Activated naive CD8-positive, alpha-beta T cell (primary cell): Measurements from ENCODE around the gene SLC35G3.
A peak's percentile ranks its signal among the peaks of the same experiment; 100 is the strongest.
"Not testable (repeated sequence)": the region's sequence is repeated elsewhere in the genome, so short reads cannot be mapped to it uniquely, and the experiment has no call there.

Experiments used
- H3K27ac Mint-ChIP-seq: one replicate; pipeline ENCODE4 v1.8.0; 2021; ENCODE audit warnings: mixed read lengths
- H3K27me3 Mint-ChIP-seq: one replicate; pipeline ENCODE4 v1.8.0; 2021; ENCODE audit warnings: mixed read lengths
- H3K36me3 Mint-ChIP-seq: one replicate; pipeline ENCODE4 v1.8.0; 2021; ENCODE audit warnings: mixed read lengths
- H3K4me1 Mint-ChIP-seq: one replicate; pipeline ENCODE4 v1.8.0; 2021; ENCODE audit warnings: low read depth, mixed read lengths
- H3K4me3 Mint-ChIP-seq: one replicate; pipeline ENCODE4 v1.8.0; 2021; ENCODE audit warnings: mild to moderate bottlenecking, mixed read lengths
- H3K9me3 Mint-ChIP-seq: one replicate; pipeline ENCODE4 v1.8.0; 2021; ENCODE audit warnings: low read depth, mixed read lengths

SLC35G3 gene

GRCh38 chr17:35185849-35186248 is 8.3 kb downstream of the SLC35G3 start:
- Mint-ChIP-seq H3K36me3 (peaks cover 2% of the 10 kb centered on the region), H3K4me1 (peaks cover 77% of the 10 kb centered on the region), H3K27me3 (no peaks in the 10 kb centered on the region), H3K4me3 (no peak overlapping the region), H3K27ac (no peak overlapping the region), H3K9me3 (no peaks in the 10 kb centered on the region)

GRCh38 chr17:35184274-35184673 is 9.9 kb downstream of the SLC35G3 start:
- H3K9me3 Mint-ChIP-seq = no peaks in the 10 kb centered on the region
- no peak overlapping the region for H3K4me3 Mint-ChIP-seq
- H3K36me3 Mint-ChIP-seq = peaks cover 2% of the 10 kb centered on the region
- no peak overlapping the region for H3K27ac Mint-ChIP-seq
- no peaks in the 10 kb centered on the region for H3K27me3 Mint-ChIP-seq
- H3K4me1 Mint-ChIP-seq = peaks cover 64% of the 10 kb centered on the region

GRCh38 chr17:35183332-35183731 is 10.9 kb downstream of the SLC35G3 start:
- Mint-ChIP-seq H3K4me3 (no peak overlapping the region), H3K27ac (no peak overlapping the region), H3K27me3 (no peaks in the 10 kb centered on the region), H3K9me3 (no peaks in the 10 kb centered on the region), H3K36me3 (peaks cover 2% of the 10 kb centered on the region), H3K4me1 (peaks cover 64% of the 10 kb centered on the region)

GRCh38 chr17:35179379-35179778 is 14.8 kb downstream of the SLC35G3 start:
- Mint-ChIP-seq H3K4me1 (peaks cover 68% of the 10 kb centered on the region), H3K27ac (peak overlapping the region; percentile 50)
- not testable (repeated sequence) for H3K27me3 Mint-ChIP-seq, H3K4me3 Mint-ChIP-seq, H3K36me3 Mint-ChIP-seq, H3K9me3 Mint-ChIP-seq

- Mint-ChIP-seq H3K36me3 (no peaks in the 10 kb centered on the region), H3K4me3 (no peak overlapping the region), H3K9me3 (no peaks in the 10 kb centered on the region), H3K27ac (peak overlapping the region; percentile 78), H3K27me3 (no peaks in the 10 kb centered on the region), H3K4me1 (peaks cover 62% of the 10 kb centered on the region)
Measured at GRCh38 chr17:35176897-35177296, 17.3 kb downstream of the SLC35G3 start.

- no peaks in the 10 kb centered on the region for H3K36me3 Mint-ChIP-seq
- H3K27ac Mint-ChIP-seq = no peak overlapping the region
- peaks cover 66% of the 10 kb centered on the region for H3K4me1 Mint-ChIP-seq
- no peak overlapping the region for H3K4me3 Mint-ChIP-seq
- H3K27me3 Mint-ChIP-seq = no peaks in the 10 kb centered on the region
- H3K9me3 Mint-ChIP-seq = no peaks in the 10 kb centered on the region
Measured at GRCh38 chr17:35175638-35176415, 18.4 kb downstream of the SLC35G3 start.

- H3K36me3 Mint-ChIP-seq = no peaks in the 10 kb centered on the region
- H3K4me1 Mint-ChIP-seq = peaks cover 65% of the 10 kb centered on the region
- H3K9me3 Mint-ChIP-seq = no peaks in the 10 kb centered on the region
- H3K27me3 Mint-ChIP-seq = no peaks in the 10 kb centered on the region
- H3K4me3 Mint-ChIP-seq = no peak overlapping the region
- no peak overlapping the region for H3K27ac Mint-ChIP-seq
Measured at GRCh38 chr17:35174835-35175334, 19.3 kb downstream of the SLC35G3 start.

GRCh38 chr17:35172321-35172720 is 21.9 kb downstream of the SLC35G3 start:
- H3K36me3 Mint-ChIP-seq, H3K4me3 Mint-ChIP-seq, H3K27me3 Mint-ChIP-seq, H3K9me3 Mint-ChIP-seq: not testable (repeated sequence)
- H3K4me1 Mint-ChIP-seq = peaks cover 50% of the 10 kb centered on the region
- peak overlapping the region; percentile 30 for H3K27ac Mint-ChIP-seq

- Mint-ChIP-seq H3K4me3 (peak overlapping the region; percentile 53), H3K36me3 (no peaks in the 10 kb centered on the region), H3K9me3 (no peaks in the 10 kb centered on the region), H3K4me1 (peaks cover 45% of the 10 kb centered on the region), H3K27ac (peak overlapping the region; percentile 68), H3K27me3 (no peaks in the 10 kb centered on the region)
Measured at GRCh38 chr17:35171834-35172233, 22.4 kb downstream of the SLC35G3 start.

- Mint-ChIP-seq H3K27ac (peak overlapping the region; percentile 68), H3K4me3 (peak overlapping the region; percentile 53), H3K36me3 (no peaks in the 10 kb centered on the region), H3K4me1 (peaks cover 42% of the 10 kb centered on the region), H3K9me3 (no peaks in the 10 kb centered on the region), H3K27me3 (no peaks in the 10 kb centered on the region)
Measured at GRCh38 chr17:35170968-35171771, 23.0 kb downstream of the SLC35G3 start.

GRCh38 chr17:35169835-35170363 is 24.3 kb downstream of the SLC35G3 start:
- H3K36me3 Mint-ChIP-seq = no peaks in the 10 kb centered on the region
- no peak overlapping the region for H3K4me3 Mint-ChIP-seq
- H3K4me1 Mint-ChIP-seq = peaks cover 38% of the 10 kb centered on the region
- no peaks in the 10 kb centered on the region for H3K9me3 Mint-ChIP-seq
- H3K27ac Mint-ChIP-seq = no peak overlapping the region
- H3K27me3 Mint-ChIP-seq = no peaks in the 10 kb centered on the region

GRCh38 chr17:35167666-35168065 is 26.5 kb downstream of the SLC35G3 start:
- Mint-ChIP-seq H3K4me1 (peaks cover 36% of the 10 kb centered on the region), H3K36me3 (no peaks in the 10 kb centered on the region), H3K27ac (no peak overlapping the region), H3K9me3 (no peaks in the 10 kb centered on the region), H3K4me3 (no peak overlapping the region), H3K27me3 (no peaks in the 10 kb centered on the region)

GRCh38 chr17:35167046-35167445 is 27.1 kb downstream of the SLC35G3 start:
- H3K4me3 Mint-ChIP-seq = no peak overlapping the region
- no peaks in the 10 kb centered on the region for H3K9me3 Mint-ChIP-seq
- no peaks in the 10 kb centered on the region for H3K36me3 Mint-ChIP-seq
- H3K27me3 Mint-ChIP-seq = no peaks in the 10 kb centered on the region
- H3K27ac Mint-ChIP-seq = peak overlapping the region; percentile 4
- peaks cover 34% of the 10 kb centered on the region for H3K4me1 Mint-ChIP-seq

- no peaks in the 10 kb centered on the region for H3K9me3 Mint-ChIP-seq
- H3K27me3 Mint-ChIP-seq = no peaks in the 10 kb centered on the region
- H3K4me1 Mint-ChIP-seq = peaks cover 35% of the 10 kb centered on the region
- H3K27ac Mint-ChIP-seq = no peak overlapping the region
- no peak overlapping the region for H3K4me3 Mint-ChIP-seq
- H3K36me3 Mint-ChIP-seq = no peaks in the 10 kb centered on the region
Measured at GRCh38 chr17:35166526-35166925, 27.7 kb downstream of the SLC35G3 start.

GRCh38 chr17:35164716-35165115 is 29.5 kb downstream of the SLC35G3 start:
- H3K4me3 Mint-ChIP-seq = no peak overlapping the region
- H3K27ac Mint-ChIP-seq = no peak overlapping the region
- H3K4me1 Mint-ChIP-seq = peaks cover 50% of the 10 kb centered on the region

More at GRCh38 chr17:35164716-35165115, 29.5 kb downstream of the SLC35G3 start:
- Mint-ChIP-seq H3K36me3 (no peaks in the 10 kb centered on the region), H3K27me3 (no peaks in the 10 kb centered on the region), H3K9me3 (no peaks in the 10 kb centered on the region)
